Liver (tissue), 9 donors: Measurements from ENCODE around the gene UGT1A7. TPM values are rescaled to one million over a fixed set of nuclear protein-coding genes. Genes with fewer than 3 reads are reported as not detected.

ENCODE experiments used
- DNase-seq: peaks from one replicate; pipeline ENCODE4 v3.0.0-alpha.2; 2017; ENCODE audit warnings: low spot score
- H3K27ac ChIP-seq, 2 donors: one replicate each; pipeline ENCODE4 v1.7.0; 2013; ENCODE audit warnings: inconsistent platforms in 2 of 2, low read length in 2 of 2, control low read depth in 1 of 2, low read depth in 1 of 2, mild to moderate bottlenecking in 1 of 2
- H3K27me3 ChIP-seq, 4 donors: one replicate each; pipeline versions ENCODE4 v1.6.1 to v1.7.0; 2013; ENCODE audit warnings: low read length in 3 of 4, inconsistent platforms in 1 of 4, mild to moderate bottlenecking in 1 of 4, moderate library complexity in 1 of 4; ENCODE audit not compliant: control insufficient read depth in 4 of 4, insufficient read depth in 4 of 4
- H3K36me3 ChIP-seq, 4 donors: one replicate each; pipeline versions ENCODE4 v1.6.1 to v1.7.0; 2013; ENCODE audit warnings: low read length in 3 of 4, mild to moderate bottlenecking in 3 of 4, low read depth in 1 of 4, moderate library complexity in 1 of 4; ENCODE audit not compliant: control insufficient read depth in 4 of 4, insufficient read depth in 3 of 4
- H3K4me1 ChIP-seq, 4 donors: one replicate each; pipeline versions ENCODE4 v1.6.1 to v1.7.0; 2013; ENCODE audit warnings: low read length in 3 of 4, mild to moderate bottlenecking in 3 of 4, moderate library complexity in 1 of 4; ENCODE audit not compliant: control insufficient read depth in 4 of 4, insufficient read depth in 4 of 4
- H3K4me3 ChIP-seq, 3 donors: one replicate each; pipeline versions ENCODE4 v1.6.1 to v1.7.0; 2013; ENCODE audit warnings: low read length in 3 of 3, control low read depth in 1 of 3, low read depth in 1 of 3, mild to moderate bottlenecking in 1 of 3
- H3K9ac ChIP-seq, 2 donors: one replicate each; pipeline ENCODE4 v1.7.0; 2013; ENCODE audit warnings: low read length in 2 of 2, mild to moderate bottlenecking in 2 of 2, moderate library complexity in 2 of 2, control low read depth in 1 of 2, low read depth in 1 of 2
- H3K9me3 ChIP-seq, 4 donors: one replicate each; pipeline versions ENCODE4 v1.6.1 to v1.7.0; 2013; ENCODE audit warnings: low read length in 3 of 4; ENCODE audit not compliant: control insufficient read depth in 4 of 4
- CTCF ChIP-seq: fragments of 150-350 bp; IDR thresholded peaks from 2 replicates; pipeline ENCODE4 v1.5.1; 2017; ENCODE audit warnings: improper control_type of control experiment, low read depth, low read length; ENCODE audit not compliant: missing input control
- EGR1 ChIP-seq, 2 donors: IDR thresholded peaks; 2 replicates each; pipeline ENCODE4 v1.6.1; 2016 to 2018; ENCODE audit warnings: antibody characterized with exemption in 2 of 2, low read depth in 2 of 2
- FOXA1 ChIP-seq: IDR thresholded peaks from 2 replicates; pipeline ENCODE4 v1.6.1; 2016; ENCODE audit warnings: antibody characterized with exemption
- GABPA ChIP-seq, 2 donors: IDR thresholded peaks in 1 of 2; conservative IDR thresholded peaks in 1 of 2; 2 replicates each; pipeline ENCODE4 v1.6.1; 2016; ENCODE audit warnings: antibody characterized with exemption in 2 of 2, mild to moderate bottlenecking in 1 of 2, moderate library complexity in 1 of 2
- HNF4A ChIP-seq, 2 donors: conservative IDR thresholded peaks; 2 replicates each; pipeline ENCODE4 v1.6.1; 2016; ENCODE audit warnings: antibody characterized with exemption in 2 of 2, mild to moderate bottlenecking in 2 of 2
- HNF4G ChIP-seq: IDR thresholded peaks from 2 replicates; pipeline ENCODE4 v1.6.1; 2016; ENCODE audit warnings: antibody characterized with exemption
- JUND ChIP-seq, 2 donors: IDR thresholded peaks; 2 replicates each; pipeline ENCODE4 v1.6.1; 2016; ENCODE audit warnings: antibody characterized with exemption in 2 of 2
- NR2F2 ChIP-seq: IDR thresholded peaks from 2 replicates; pipeline ENCODE4 v1.6.1; 2016; ENCODE audit warnings: antibody characterized with exemption
- RAD21 ChIP-seq, 2 donors: IDR thresholded peaks; 2 replicates each; pipeline ENCODE4 v1.6.1; 2016; ENCODE audit warnings: antibody characterized with exemption in 2 of 2, mild to moderate bottlenecking in 2 of 2
- RXRA ChIP-seq, 2 donors: IDR thresholded peaks; 2 replicates each; pipeline ENCODE4 v1.6.1; 2017 to 2018; ENCODE audit warnings: antibody characterized with exemption in 2 of 2, mild to moderate bottlenecking in 1 of 2
- SP1 ChIP-seq: IDR thresholded peaks from 2 replicates; pipeline ENCODE4 v1.6.1; 2018; ENCODE audit warnings: antibody characterized with exemption, mild to moderate bottlenecking
- TAF1 ChIP-seq: conservative IDR thresholded peaks from 2 replicates; pipeline ENCODE4 v1.6.1; 2016; ENCODE audit warnings: antibody characterized with exemption, mild to moderate bottlenecking
- YY1 ChIP-seq: IDR thresholded peaks from 2 replicates; pipeline ENCODE4 v1.6.1; 2016; ENCODE audit warnings: antibody characterized with exemption, mild to moderate bottlenecking
- ZBTB33 ChIP-seq: IDR thresholded peaks from 2 replicates; pipeline ENCODE4 v1.6.1; 2016; ENCODE audit warnings: antibody characterized with exemption
- WGBS: extraction: QIAGEN DNeasy Blood & Tissue Kit; methylation state at CpG from one replicate; pipeline ENCODE4 v1.1.7; 2013; 5-methylcytosine and 5-hydroxymethylcytosine counted together
- polyA plus RNA-seq, 2 donors: library from polyadenylated mRNA; stranded (reverse) in 1 of 2; unstranded in 1 of 2; fragments of 200-250 nt in 1 of 2; fragments of >200 nt in 1 of 2; fragmentation: Nextera tagmentation in 1 of 2; extraction: Ambion mirVana in 1 of 2; gene quantifications; one replicate each; pipeline versions ENCODE4 v1.2.1 to v1.2.3, GENCODE V29; 2013 to 2015
- total RNA-seq, 2 donors: library from RNA; depleted of rRNA; stranded (reverse); fragments of >200 nt; gene quantifications; one replicate each; pipeline ENCODE4 v1.2.3, GENCODE V29; 2014
- TF ChIP-seq, protein P1 (sequence below): IDR thresholded peaks from 2 replicates; pipeline ENCODE4 v1.6.1; 2016; ENCODE audit warnings: antibody characterized with exemption
- TF ChIP-seq, protein P2 (sequence below): IDR thresholded peaks from 2 replicates; pipeline ENCODE4 v1.6.1; 2016; ENCODE audit warnings: antibody characterized with exemption
- donor health status: healthy.
- donor health status: healthy.
- donor health status: healthy.
- donor health status: healthy.
- donor health status: healthy.

Gene UGT1A7
- total and polyA plus RNA-seq, 4 donors, result 0.02 to 2.2 (median 0.38) TPM; not detected in 1

DNA sequence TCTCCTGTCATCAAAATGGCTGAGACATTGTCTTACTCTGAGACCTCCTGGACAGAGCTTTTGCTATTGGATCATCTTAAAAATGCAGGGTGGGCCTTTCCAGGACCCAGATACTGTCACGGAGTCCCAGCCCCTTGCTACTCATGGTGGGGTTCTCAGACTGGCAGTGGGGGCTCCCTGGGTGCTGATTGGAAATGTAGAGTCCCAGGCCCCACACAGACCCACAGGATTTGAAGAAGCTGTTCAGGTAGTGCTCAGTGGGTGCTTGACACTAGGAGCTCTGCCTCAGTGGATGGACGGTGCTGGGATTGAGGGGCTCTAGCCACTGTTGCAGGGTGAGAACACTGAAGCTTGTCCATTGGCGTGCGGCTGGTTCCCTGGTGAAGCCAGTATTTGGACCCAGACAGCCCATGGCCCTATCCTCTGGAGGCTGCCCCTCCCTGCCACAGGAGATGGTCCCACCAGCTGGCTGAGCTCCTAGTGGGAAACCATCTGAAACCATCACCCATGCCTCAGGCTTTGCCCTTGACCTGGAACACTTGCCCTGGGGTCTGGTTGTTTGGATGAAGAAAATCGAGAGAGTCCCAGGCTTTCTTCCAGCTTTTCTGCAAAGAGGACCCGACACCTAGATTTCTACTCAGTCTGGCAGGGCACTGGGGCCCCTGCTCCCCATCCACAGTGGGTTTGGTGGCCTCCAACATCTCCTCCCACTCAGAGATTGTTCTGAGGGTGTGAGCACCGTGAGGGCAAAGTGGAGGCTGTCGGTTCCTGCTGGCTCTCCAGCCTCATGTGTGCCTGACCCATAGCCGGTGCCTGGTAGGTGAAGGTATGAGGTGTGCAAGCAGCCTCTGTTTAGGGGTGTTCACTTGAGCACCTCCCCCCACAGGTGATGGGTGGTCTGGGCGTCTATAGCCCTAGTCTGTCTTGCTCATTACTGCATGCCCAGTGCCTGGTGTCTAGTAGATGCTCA, 126.5 kb downstream of the UGT1A7 start:
- no peak for TF ChIP-seq EGR1 (IDR thresholded peaks at IDR 0.05; ENCODE audit: low read depth in 2 of 2)
- TF ChIP-seq, protein P1, sequence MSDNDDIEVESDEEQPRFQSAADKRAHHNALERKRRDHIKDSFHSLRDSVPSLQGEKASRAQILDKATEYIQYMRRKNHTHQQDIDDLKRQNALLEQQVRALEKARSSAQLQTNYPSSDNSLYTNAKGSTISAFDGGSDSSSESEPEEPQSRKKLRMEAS, result no peak
- 82% methylated on average over 10 of the region's 10 CpGs for WGBS
- Histone ChIP-seq H3K27me3 (no peaks in the 10 kb centered on the region), H3K27ac (no peak overlapping the region), H3K36me3 (no peaks in the 10 kb centered on the region), H3K4me3 (no peak overlapping the region), H3K9me3 (no peaks in the 10 kb centered on the region), H3K9ac (no peak overlapping the region), H3K4me1 (no peaks in the 10 kb centered on the region)
- no peak for DNase-seq

GRCh38 chr2:233810385-233810784, 128.7 kb downstream of the UGT1A7 start:
- no peak overlapping the region for H3K4me3 ChIP-seq
- no peak for DNase-seq
- H3K36me3 ChIP-seq, result no peaks in the 10 kb centered on the region
- no peaks in the 10 kb centered on the region for H3K4me1 ChIP-seq
- no peaks in the 10 kb centered on the region for H3K9me3 ChIP-seq
- H3K27me3 ChIP-seq, result no peaks in the 10 kb centered on the region
- 92% methylated on average over 6 of the region's 6 CpGs for WGBS
- TF ChIP-seq, protein P2, sequence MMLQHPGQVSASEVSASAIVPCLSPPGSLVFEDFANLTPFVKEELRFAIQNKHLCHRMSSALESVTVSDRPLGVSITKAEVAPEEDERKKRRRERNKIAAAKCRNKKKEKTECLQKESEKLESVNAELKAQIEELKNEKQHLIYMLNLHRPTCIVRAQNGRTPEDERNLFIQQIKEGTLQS, result no peak
- no peak overlapping the region for H3K9ac ChIP-seq
- H3K27ac ChIP-seq, result no peak overlapping the region

DNA sequence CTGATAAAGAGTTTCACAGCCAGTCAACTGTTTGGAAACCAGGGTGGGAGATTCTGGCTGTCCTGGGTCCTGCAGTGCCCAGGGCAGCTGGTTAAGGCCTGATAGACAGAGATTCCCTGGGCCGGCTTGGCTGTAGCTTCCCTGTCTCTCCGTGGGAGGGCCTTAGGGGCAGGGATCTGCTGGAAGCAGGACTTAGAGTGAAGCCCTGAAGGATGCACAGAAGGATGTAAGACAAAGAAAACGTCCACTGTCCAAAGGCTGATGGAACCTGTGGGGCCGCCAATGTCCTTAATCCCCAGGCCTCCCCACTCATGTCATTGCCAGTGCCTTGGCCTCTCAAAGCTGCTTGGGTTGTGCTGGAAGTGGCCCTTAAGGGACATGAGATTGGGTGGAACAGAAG, 129.4 kb downstream of the UGT1A7 start:
- no peaks in the 10 kb centered on the region for H3K36me3 ChIP-seq
- H3K9ac ChIP-seq, result no peak overlapping the region
- H3K27ac ChIP-seq, result no peak overlapping the region
- no peak for DNase-seq
- H3K4me3 ChIP-seq, result no peak overlapping the region
- no peak for TF ChIP-seq GABPA (IDR thresholded peaks at IDR 0.05 in 1 of 2, conservative IDR thresholded peaks at IDR 0.05 in 1 of 2)
- TF ChIP-seq TAF1, result no peak
- 84% methylated on average over 4 of the region's 4 CpGs for WGBS
- H3K9me3 ChIP-seq, result no peaks in the 10 kb centered on the region
- H3K4me1 ChIP-seq, result no peaks in the 10 kb centered on the region
- H3K27me3 ChIP-seq, result no peaks in the 10 kb centered on the region

DNA sequence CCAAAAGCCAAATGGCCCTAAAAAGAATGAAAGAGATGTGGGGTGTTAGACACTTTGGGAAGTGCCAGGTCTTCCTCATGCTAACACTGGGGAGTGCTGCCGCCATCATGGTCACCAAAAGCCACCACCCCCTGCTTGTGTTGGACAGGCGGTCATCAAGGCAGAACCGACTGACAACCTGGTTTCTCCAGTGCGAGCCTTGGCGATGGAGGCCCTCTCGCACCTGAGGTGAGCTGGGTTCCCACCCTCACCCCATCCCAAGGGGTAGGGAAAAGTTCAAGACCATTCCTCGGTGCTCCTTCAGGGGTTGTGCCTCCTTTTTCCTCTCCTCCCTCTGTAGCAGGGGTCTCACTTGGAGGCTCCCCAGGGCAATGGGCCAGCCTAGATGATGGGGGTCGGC, 130.0 kb downstream of the UGT1A7 start:
- H3K9ac ChIP-seq, result no peak overlapping the region
- no peaks in the 10 kb centered on the region for H3K4me1 ChIP-seq
- no peaks in the 10 kb centered on the region for H3K9me3 ChIP-seq
- no peak overlapping the region for H3K4me3 ChIP-seq
- no peak overlapping the region for H3K27ac ChIP-seq
- H3K36me3 ChIP-seq, result no peaks in the 10 kb centered on the region
- no peak for DNase-seq
- H3K27me3 ChIP-seq, result no peaks in the 10 kb centered on the region
- 91% methylated on average over 8 of the region's 8 CpGs for WGBS
- no peak for TF ChIP-seq SP1
- TF ChIP-seq, protein P1, result no peak
- no peak for TF ChIP-seq HNF4G
- no peak for TF ChIP-seq RAD21 (IDR thresholded peaks at IDR 0.05)
- TF ChIP-seq YY1, result no peak
- no peak for TF ChIP-seq CTCF
- TF ChIP-seq EGR1 (IDR thresholded peaks at IDR 0.05; ENCODE audit: low read depth in 2 of 2), result no peak
- no peak for TF ChIP-seq RXRA (IDR thresholded peaks at IDR 0.05)
- TF ChIP-seq ZBTB33, result no peak
- no peak for TF ChIP-seq FOXA1
- TF ChIP-seq NR2F2, result no peak
- TF ChIP-seq HNF4A (conservative IDR thresholded peaks at IDR 0.05), result no peak
- no peak for TF ChIP-seq JUND (IDR thresholded peaks at IDR 0.05)
